GM12865 (cell line): ENCODE data around the gene KLHL22.
A peak's percentile ranks its signal among the peaks of the same experiment; 100 is the strongest.
"Not testable (repeated sequence)": the region's sequence is repeated elsewhere in the genome, so short reads cannot be mapped to it uniquely, and the experiment has no call there.

Experiments used
- DNase-seq: peaks from one replicate; pipeline ENCODE4 v3.0.0; 2010; ENCODE audit warnings: low read depth
- H3K4me3 ChIP-seq: 2 replicates; pipeline ENCODE4 v1.5.1; 2011; ENCODE audit warnings: mild to moderate bottlenecking, low read depth, low read length, control low read depth
- CTCF ChIP-seq: IDR thresholded peaks from 2 replicates; pipeline ENCODE4 v1.5.1; 2011; ENCODE audit warnings: low read length, control low read depth, low read depth, inconsistent platforms; ENCODE audit not compliant: insufficient read depth; ENCODE audit errors: missing control alignments

The KLHL22 gene

DNA sequence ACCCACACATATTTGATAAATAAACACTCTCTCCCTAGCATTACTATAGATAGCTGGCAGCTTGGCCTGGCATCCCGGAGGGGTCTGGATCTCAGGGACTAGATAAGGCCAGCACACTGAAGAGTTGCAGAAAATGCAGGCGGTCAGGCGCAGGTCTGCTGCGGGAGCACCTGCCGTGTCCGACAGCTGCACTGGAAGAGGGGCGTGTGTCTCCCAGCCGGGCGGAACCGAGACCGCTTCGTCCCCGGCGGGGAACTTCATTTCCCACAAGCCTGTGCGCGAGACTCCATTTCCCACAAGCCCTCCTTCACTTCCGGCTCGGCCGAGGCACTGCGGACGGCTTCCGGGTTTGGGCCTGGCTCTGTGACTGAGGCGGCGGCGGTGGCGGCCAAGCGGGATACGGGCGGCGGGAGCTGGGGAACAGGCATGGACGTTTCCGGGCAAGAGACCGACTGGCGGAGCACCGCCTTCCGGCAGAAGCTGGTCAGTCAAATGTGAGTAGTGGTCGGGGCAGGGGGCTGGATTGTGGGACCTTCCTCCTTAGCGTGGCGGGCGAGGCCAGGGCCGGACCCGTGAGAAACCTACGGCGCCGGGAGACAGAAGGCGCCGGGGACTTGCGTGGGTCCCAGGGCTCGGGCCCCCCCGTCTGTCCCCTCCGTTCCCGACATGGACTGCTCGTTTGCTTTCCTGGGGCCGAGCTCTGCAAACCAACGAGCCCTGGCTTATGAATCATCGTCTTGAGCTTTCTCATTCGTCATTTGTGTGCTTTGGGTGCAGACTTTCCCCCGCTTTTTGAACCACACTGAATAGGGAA, 11.9 kb upstream of the KLHL22 start, which contains the start of gene MED15:
MED15 (plus strand) TSS at position 358 of the 814 bp plus-strand sequence; CDS start at position 427, 69 bp downstream.
- peak; percentile 94 for DNase-seq
- TF ChIP-seq CTCF, result no peak
- H3K4me3 ChIP-seq, result peak within 1 kb of the TSS; percentile 94

GRCh38 chr22:20506543-20507252, 11.1 kb upstream of the KLHL22 start:
- H3K4me3 ChIP-seq, result peak overlapping the region; percentile 94
- DNase-seq, result no peak
- TF ChIP-seq CTCF, result no peak

DNA sequence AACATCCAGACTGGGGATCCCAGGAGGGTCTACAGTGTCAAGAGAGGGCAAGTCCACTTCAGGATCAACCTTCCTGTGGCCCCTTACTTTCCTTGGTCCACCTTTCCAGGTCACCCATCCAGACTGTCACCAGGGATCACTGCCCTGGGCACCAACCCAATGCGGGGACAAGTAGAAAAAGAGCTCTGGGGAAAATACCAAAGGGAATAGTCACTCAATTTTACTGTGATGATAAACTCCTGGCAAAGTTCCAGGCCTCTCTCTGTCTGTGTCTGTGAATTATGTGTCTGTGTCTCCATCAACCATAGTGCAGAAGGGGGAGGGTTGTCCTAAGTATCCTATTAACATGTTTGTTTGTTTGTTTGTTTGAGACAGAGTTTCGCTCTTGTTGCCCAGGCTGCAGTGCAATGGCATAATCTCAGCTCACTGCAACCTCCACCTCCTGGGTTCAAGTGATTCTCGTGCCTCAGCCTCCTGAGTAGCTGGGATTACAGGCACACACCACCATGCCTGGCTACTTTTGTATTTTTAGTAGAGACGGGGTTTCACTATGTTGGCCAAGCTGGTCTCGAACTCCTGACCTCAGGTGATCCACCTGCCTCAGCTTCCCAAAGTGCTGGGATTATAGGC, 8.8 kb upstream of the KLHL22 start:
- H3K4me3 ChIP-seq, DNase-seq: not testable (repeated sequence)

GRCh38 chr22:20503816-20504215, 8.2 kb upstream of the KLHL22 start:
- DNase-seq, result no peak
- TF ChIP-seq CTCF, result no peak
- no peak overlapping the region for H3K4me3 ChIP-seq

DNA sequence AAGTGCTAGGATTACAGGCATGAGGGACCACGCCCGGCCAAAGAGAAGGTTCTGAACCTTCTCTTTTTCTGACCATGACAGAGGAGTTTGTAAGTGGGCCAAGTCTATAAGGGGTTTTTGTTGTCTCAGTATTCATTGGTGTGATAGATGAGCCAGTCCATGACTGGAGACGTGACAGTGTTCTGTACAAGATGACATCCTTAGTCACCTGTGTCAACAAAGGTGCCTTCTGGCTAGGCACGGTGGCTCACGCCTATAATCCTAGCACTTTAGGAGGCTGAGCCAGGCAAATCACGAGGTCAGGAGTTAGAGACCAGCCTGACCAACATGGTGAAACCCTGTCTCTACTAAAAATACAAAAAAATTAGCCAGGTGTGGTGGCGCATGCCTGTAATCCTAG, 4.2 kb upstream of the KLHL22 start:
- H3K4me3 ChIP-seq, result no peak overlapping the region
- no peak for TF ChIP-seq CTCF
- no peak for DNase-seq

- DNase-seq, result no peak
- no peak overlapping the region for H3K4me3 ChIP-seq
- TF ChIP-seq CTCF, result no peak
Observed at GRCh38 chr22:20498913-20499312, 3.3 kb upstream of the KLHL22 start.

- no peak overlapping the region for H3K4me3 ChIP-seq
- no peak for DNase-seq
- TF ChIP-seq CTCF, result no peak
Observed at GRCh38 chr22:20497426-20497825, 1.8 kb upstream of the KLHL22 start.
